LNCAP (cell line): ENCODE results near the gene LDAH.

Experiments
- CTCF ChIP-seq: fragments of 450-650 bp; IDR thresholded peaks from 2 replicates; pipeline ENCODE4 v1.5.1; 2017; ENCODE audit warnings: mild to moderate bottlenecking

LDAH gene

GRCh38 chr2:20669562-20670314 is 153.2 kb downstream of the LDAH start:
- no peak for TF ChIP-seq CTCF

GRCh38 chr2:20668871-20669475 is 153.9 kb downstream of the LDAH start:
- TF ChIP-seq CTCF = no peak

- TF ChIP-seq CTCF = no peak
Observed at GRCh38 chr2:20668451-20668850, 154.4 kb downstream of the LDAH start.

- TF ChIP-seq CTCF = no peak
Observed at GRCh38 chr2:20667531-20668401, 155.1 kb downstream of the LDAH start.

GRCh38 chr2:20667151-20667530 is 155.8 kb downstream of the LDAH start:
- no peak for TF ChIP-seq CTCF

GRCh38 chr2:20666304-20667150 is 156.4 kb downstream of the LDAH start, which contains the start of gene GDF7:
GDF7 (plus strand) TSS chr2:20667144; CDS start chr2:20667240, 96 bp downstream.
- TF ChIP-seq CTCF = 0 out of 2 replicates have a peak, but pooled peaks have one; percentile 10

GRCh38 chr2:20666005-20666303 is 156.9 kb downstream of the LDAH start:
- TF ChIP-seq CTCF = no peak
